Suprapubic skin (tissue), 4 donors: Measurements from ENCODE around the gene IBA57.

Experiments used
- CTCF ChIP-seq, 2 donors: fragments of 200-600 bp in 1 of 2; fragments of 450-650 bp in 1 of 2; sonication (generic) in 1 of 2; IDR thresholded peaks; one replicate each; pipeline ENCODE4 v1.5.1; 2016 to 2019; ENCODE audit warnings: antibody characterized with exemption in 2 of 2, mild to moderate bottlenecking in 1 of 2, moderate library complexity in 1 of 2
- POLR2A ChIP-seq, 2 donors: fragments of 450-650 bp; IDR thresholded peaks; one replicate each; pipeline ENCODE4 v1.6.1; 2017; ENCODE audit warnings: antibody characterized with exemption in 2 of 2, mild to moderate bottlenecking in 2 of 2, moderate library complexity in 2 of 2
- POLR2AphosphoS5 ChIP-seq, 3 donors: sonication (generic); formaldehyde crosslinking; IDR thresholded peaks; one replicate each; pipeline ENCODE4 v1.6.1; 2017; ENCODE audit warnings: antibody characterized with exemption in 3 of 3

GRCh38 chr1:228204958-228205357, 39.4 kb downstream of the IBA57 start:
- TF ChIP-seq POLR2A (IDR thresholded peaks at IDR 0.05) (no peak), POLR2AphosphoS5 (IDR thresholded peaks at IDR 0.05) (no peak), CTCF (IDR thresholded peaks at IDR 0.05) (no peak)
